H1 (cell line): ENCODE results near the gene SEC61B. TPM values are rescaled to one million over a fixed set of nuclear protein-coding genes. Genes with fewer than 3 reads are reported as not detected.

Experiments used
- CTCF ChIA-PET: fragments of 300-600 bp; sonication (Branson Sonifier 250); formaldehyde crosslinking; loops from one replicate; lab custom pipeline; 2021; ENCODE audit not compliant: partially characterized antibody; lab: Charles Lee
- POLR2A ChIA-PET: fragments of 300-600 bp; sonication (Branson Sonifier 250); formaldehyde crosslinking; loops from one replicate; lab custom pipeline; 2021; ENCODE audit warnings: inconsistent platforms; ENCODE audit not compliant: partially characterized antibody; lab: Charles Lee
- DNase-seq, 2 experiments: peaks; one replicate each; pipeline versions ENCODE4 v3.0.0 to v3.0.0-alpha.2; 2010 to 2022; ENCODE audit warnings: low spot score in 2 of 2, low read depth in 1 of 2, mixed read lengths in 1 of 2
- FAIRE-seq: peaks from 2 replicates; lab custom pipeline; 2011; peaks lifted over from hg19 to GRCh38; lab: Jason Lieb, UNC
- H2AFZ ChIP-seq: 2 replicates; pipeline ENCODE4 v1.8.1; 2012; ENCODE audit warnings: low read length, inconsistent platforms
- H2AK5ac ChIP-seq: 2 replicates; pipeline ENCODE4 v1.6.1; 2013; ENCODE audit warnings: low read depth, low read length
- H2BK120ac ChIP-seq: replicated peaks from 2 replicates; pipeline ENCODE3; 2013; ENCODE audit warnings: low read depth, low read length, inconsistent platforms
- H2BK12ac ChIP-seq: 2 replicates; pipeline ENCODE4 v1.6.1; 2013; ENCODE audit warnings: low read depth, low read length
- H2BK15ac ChIP-seq: 2 replicates; pipeline ENCODE4 v1.6.1; 2013; ENCODE audit warnings: low read length
- H2BK20ac ChIP-seq: 2 replicates; pipeline ENCODE4 v1.6.1; 2013; ENCODE audit warnings: low read length
- H2BK5ac ChIP-seq: 2 replicates; pipeline ENCODE4 v1.6.1; 2013; ENCODE audit warnings: low read depth, low read length
- H3K14ac ChIP-seq: 2 replicates; pipeline ENCODE4 v1.6.1; 2013; ENCODE audit warnings: inconsistent platforms; ENCODE audit not compliant: insufficient read length
- H3K18ac ChIP-seq: 2 replicates; pipeline ENCODE4 v1.6.1; 2013; ENCODE audit warnings: low read length; ENCODE audit errors: extremely low read depth
- H3K23ac ChIP-seq: 2 replicates; pipeline ENCODE4 v1.6.1; 2013; ENCODE audit warnings: inconsistent platforms; ENCODE audit not compliant: insufficient read length
- H3K23me2 ChIP-seq: 2 replicates; pipeline ENCODE4 v1.6.1; 2013; ENCODE audit warnings: low read depth, low read length
- H3K27ac ChIP-seq: 2 replicates; pipeline ENCODE4 v1.6.1; 2011; ENCODE audit warnings: low read depth, low read length, inconsistent platforms
- H3K27me3 ChIP-seq, 4 experiments: replicated peaks in 1 of 4; 1 replicate in 1 of 4; 2 replicates in 3 of 4; pipeline versions ENCODE4 v1.6.1 to v1.8.1; 2011 to 2013; ENCODE audit warnings: low read length in 3 of 4, mild to moderate bottlenecking in 3 of 4, inconsistent platforms in 2 of 4, mixed read lengths in 2 of 4, moderate library complexity in 1 of 4; ENCODE audit not compliant: control insufficient read depth in 3 of 4, insufficient read depth in 3 of 4; ENCODE audit errors: extremely low read depth in 1 of 4
- H3K36me3 ChIP-seq, 4 experiments: 2 replicates each; pipeline versions ENCODE4 v1.6.1 to v1.8.1; 2011 to 2013; ENCODE audit warnings: mild to moderate bottlenecking in 4 of 4, low read length in 3 of 4, moderate library complexity in 2 of 4, control low read depth in 1 of 4, inconsistent platforms in 1 of 4; ENCODE audit not compliant: insufficient read depth in 4 of 4, control insufficient read depth in 2 of 4
- H3K4ac ChIP-seq: replicated peaks from 2 replicates; pipeline ENCODE3; 2013; ENCODE audit warnings: low read length, low read depth, mixed read lengths, inconsistent platforms; ENCODE audit not compliant: insufficient read length
- H3K4me1 ChIP-seq, 4 experiments: replicated peaks in 1 of 4; 1 replicate in 1 of 4; 2 replicates in 3 of 4; pipeline versions ENCODE4 v1.6.1 to v1.8.1; 2011 to 2013; ENCODE audit warnings: low read length in 3 of 4, inconsistent platforms in 2 of 4, mixed read lengths in 1 of 4; ENCODE audit not compliant: insufficient read depth in 4 of 4, control insufficient read depth in 3 of 4
- H3K4me2 ChIP-seq, 2 experiments: 2 replicates each; pipeline versions ENCODE4 v1.6.1 to v1.8.1; 2011 to 2013; ENCODE audit warnings: low read depth in 2 of 2, low read length in 2 of 2, control low read depth in 1 of 2, inconsistent platforms in 1 of 2, mild to moderate bottlenecking in 1 of 2; ENCODE audit not compliant: insufficient read depth in 1 of 2
- H3K4me3 ChIP-seq, 4 experiments: fragments of 200-600, 300-600 bp in 1 of 4; sonication (generic), shearing (Covaris generic), sonication (Bioruptor Twin) in 1 of 4; 2 replicates each; pipeline versions ENCODE4 v1.5.1 to v1.8.1; 2011 to 2016; ENCODE audit warnings: low read length in 4 of 4, low read depth in 3 of 4, control low read depth in 2 of 4, inconsistent platforms in 2 of 4, mild to moderate bottlenecking in 2 of 4, mixed read lengths in 1 of 4, moderate library complexity in 1 of 4; ENCODE audit not compliant: insufficient read depth in 2 of 4; ENCODE audit errors: extremely low read depth in 1 of 4
- H3K56ac ChIP-seq: replicated peaks from 2 replicates; pipeline ENCODE3; 2013; ENCODE audit warnings: low read depth, mild to moderate bottlenecking, mixed read lengths, low read length, inconsistent platforms; ENCODE audit not compliant: insufficient read length
- H3K79me1 ChIP-seq: 2 replicates; pipeline ENCODE4 v1.6.1; 2013; ENCODE audit warnings: low read depth, low read length, control low read depth
- H3K79me2 ChIP-seq, 2 experiments: 2 replicates each; pipeline versions ENCODE4 v1.6.1 to v1.8.1; 2012 to 2013; ENCODE audit warnings: low read length in 2 of 2, mild to moderate bottlenecking in 2 of 2, inconsistent platforms in 1 of 2; ENCODE audit not compliant: insufficient read depth in 2 of 2, control insufficient read depth in 1 of 2
- H3K9ac ChIP-seq, 4 experiments: replicated peaks in 1 of 4; 1 replicate in 1 of 4; 2 replicates in 3 of 4; pipeline versions ENCODE4 v1.6.1 to v1.8.1; 2011 to 2013; ENCODE audit warnings: low read depth in 3 of 4, low read length in 3 of 4, control low read depth in 2 of 4, mild to moderate bottlenecking in 2 of 4, moderate library complexity in 2 of 4, inconsistent platforms in 1 of 4; ENCODE audit errors: extremely low read depth in 1 of 4
- H3K9me3 ChIP-seq, 2 experiments: 2 replicates each; pipeline versions ENCODE4 v1.6.1 to v1.8.1; 2012 to 2013; ENCODE audit warnings: mild to moderate bottlenecking in 2 of 2, moderate library complexity in 2 of 2, control low read depth in 1 of 2, inconsistent platforms in 1 of 2, low read depth in 1 of 2, low read length in 1 of 2, mixed read lengths in 1 of 2; ENCODE audit not compliant: insufficient read depth in 2 of 2
- H4K20me1 ChIP-seq, 2 experiments: replicated peaks in 1 of 2; 2 replicates each; pipeline versions ENCODE3 to v1.8.1; 2011 to 2013; ENCODE audit warnings: inconsistent platforms in 2 of 2, low read length in 2 of 2, mild to moderate bottlenecking in 1 of 2; ENCODE audit not compliant: insufficient read depth in 2 of 2, control insufficient read depth in 1 of 2
- H4K5ac ChIP-seq: 2 replicates; pipeline ENCODE4 v1.6.1; 2013; ENCODE audit warnings: low read length, low read depth, mixed read lengths, inconsistent platforms; ENCODE audit not compliant: insufficient read length
- H4K8ac ChIP-seq: 2 replicates; pipeline ENCODE4 v1.8.0; 2013; ENCODE audit warnings: mild to moderate bottlenecking, moderate library complexity, low read length, inconsistent platforms; ENCODE audit not compliant: insufficient read depth; ENCODE audit errors: extremely low read depth
- H4K91ac ChIP-seq: replicated peaks from 2 replicates; pipeline ENCODE3; 2013; ENCODE audit warnings: low read length, mixed read lengths, inconsistent platforms; ENCODE audit not compliant: insufficient read length
- CBX8 ChIP-seq: fragments of 300-800, 300-1000 bp; sonication (generic); IDR thresholded peaks from 2 replicates; pipeline ENCODE4 v1.7.1; 2016; ENCODE audit warnings: low read depth, low read length, borderline replicate concordance
- CHD1 ChIP-seq: IDR thresholded peaks from 2 replicates; pipeline ENCODE4 v1.6.1; 2012; ENCODE audit warnings: low read depth, low read length, improper control_type of control experiment
- CTBP2 ChIP-seq: IDR thresholded peaks from 2 replicates; pipeline ENCODE4 v1.7.0; 2011; ENCODE audit warnings: borderline replicate concordance, mild to moderate bottlenecking, moderate library complexity, mixed read lengths, low read length; ENCODE audit not compliant: insufficient read depth, insufficient read length
- CTCF ChIP-seq, 3 experiments: IDR thresholded peaks; 1 replicate in 2 of 3; 2 replicates in 1 of 3; pipeline versions ENCODE4 v1.5.1 to v1.6.1; 2011; ENCODE audit warnings: low read length in 3 of 3, mild to moderate bottlenecking in 3 of 3, inconsistent platforms in 2 of 3, low read depth in 1 of 3, moderate library complexity in 1 of 3; ENCODE audit not compliant: insufficient read depth in 1 of 3; ENCODE audit errors: control extremely low read depth in 1 of 3
- EGR1 ChIP-seq: IDR thresholded peaks from 2 replicates; pipeline ENCODE4 v1.6.1; 2011; ENCODE audit warnings: low read depth, low read length, borderline replicate concordance
- EZH2 ChIP-seq: fragments of 200-600 bp; sonication (generic); IDR thresholded peaks from 2 replicates; pipeline ENCODE4 v1.7.1; 2012; ENCODE audit warnings: low read depth, mild to moderate bottlenecking, moderate library complexity, low read length, inconsistent platforms; ENCODE audit not compliant: severe bottlenecking
- GTF2F1 ChIP-seq: IDR thresholded peaks from 2 replicates; pipeline ENCODE4 v1.6.1; 2012; ENCODE audit warnings: low read depth, low read length, improper control_type of control experiment, borderline replicate concordance
- KDM1A ChIP-seq: fragments of 200-600, 300-600 bp; sonication (generic); IDR thresholded peaks from 2 replicates; pipeline ENCODE4 v1.7.1; 2016; ENCODE audit warnings: mild to moderate bottlenecking, low read length, borderline replicate concordance
- PHF8 ChIP-seq: fragments of 200-600 bp; sonication (generic); conservative IDR thresholded peaks from 2 replicates; pipeline ENCODE4 v1.7.1; 2012; ENCODE audit warnings: low read depth, mild to moderate bottlenecking, inconsistent platforms, low read length, moderate library complexity
- POU5F1 ChIP-seq: IDR thresholded peaks from 2 replicates; pipeline ENCODE4 v1.6.1; 2011; ENCODE audit warnings: low read depth, mild to moderate bottlenecking, low read length, moderate library complexity
- RAD21 ChIP-seq, 2 experiments: IDR thresholded peaks in 1 of 2; conservative IDR thresholded peaks in 1 of 2; 2 replicates each; pipeline ENCODE4 v1.6.1; 2011; ENCODE audit warnings: low read depth in 2 of 2, low read length in 2 of 2, improper control_type of control experiment in 1 of 2, inconsistent platforms in 1 of 2, mild to moderate bottlenecking in 1 of 2, moderate library complexity in 1 of 2
- SP4 ChIP-seq: IDR thresholded peaks from 2 replicates; pipeline ENCODE4 v1.6.1; 2012; ENCODE audit warnings: low read length, inconsistent platforms
- TBP ChIP-seq: IDR thresholded peaks from 2 replicates; pipeline ENCODE4 v1.6.1; 2011; ENCODE audit warnings: low read depth, low read length, improper control_type of control experiment
- polyA plus RNA-seq, 7 experiments: library from polyadenylated mRNA; depleted of rRNA in 3 of 7; stranded (reverse) in 5 of 7; unstranded in 2 of 7; fragments of >200 nt in 5 of 7; fragments of 200-250 nt in 2 of 7; gene quantifications; 1 replicate in 5 of 7; 2 replicates in 1 of 7; 4 replicates in 1 of 7; pipeline versions ENCODE4 v1.2.1 to v1.2.3, GENCODE V29; 2011 to 2013; ENCODE audit warnings: missing spikeins in 2 of 7, mixed read lengths in 2 of 7
- total RNA-seq: library from RNA; stranded (reverse); fragmentation: NEBNext Ultra II Directional; extraction: Animal tissue kit (Norgen Biotek cat#: 25700); gene quantifications from 2 replicates; pipeline ENCODE4 v1.2.1, GENCODE V29; 2021

Gene SEC61B
- total and polyA plus RNA-seq, 2 of the 8 experiments (the other 6 are each of a cell fraction or from before 2014, with no cell fraction given): 155 to 379 TPM

DNA sequence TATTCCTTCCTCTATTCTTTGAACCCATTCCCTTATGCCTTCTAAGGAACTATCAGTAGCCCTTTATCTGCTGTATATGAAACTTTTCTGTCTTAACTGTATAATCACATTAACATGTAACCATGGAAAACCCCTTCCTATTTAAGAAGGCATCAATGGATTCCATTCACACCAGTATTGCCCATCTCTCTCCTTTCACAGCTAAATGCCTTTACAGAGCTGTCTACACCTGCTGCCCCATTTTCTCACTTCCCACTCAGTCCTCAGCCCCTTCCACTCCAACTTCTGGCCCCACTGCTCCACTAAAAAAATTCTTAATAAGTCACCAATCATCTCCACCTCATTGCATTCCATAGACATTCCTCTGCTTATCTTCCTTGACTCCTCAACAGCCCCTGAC lies 50.8 kb downstream of the SEC61B start:
- Histone ChIP-seq H3K23me2 (no peaks in the 10 kb centered on the region), H4K5ac (no peak overlapping the region), H3K79me2 (no peaks in the 10 kb centered on the region), H3K4me1 (no peaks in the 10 kb centered on the region), H3K23ac (no peak overlapping the region), H3K4me2 (no peak overlapping the region), H3K4ac (no peak overlapping the region), H3K36me3 (no peaks in the 10 kb centered on the region), H4K8ac (no peak overlapping the region), H2AK5ac (no peak overlapping the region), H2AFZ (no peak overlapping the region), H2BK5ac (no peak overlapping the region), H4K20me1 (no peaks in the 10 kb centered on the region), H2BK120ac (no peak overlapping the region), H3K56ac (no peak overlapping the region), H3K27me3 (no peaks in the 10 kb centered on the region), H3K4me3 (no peak overlapping the region), H3K9me3 (no peaks in the 10 kb centered on the region), H3K14ac (no peak overlapping the region), H2BK12ac (no peak overlapping the region), H3K9ac (no peak overlapping the region), H3K27ac (no peak overlapping the region), H2BK20ac (no peak overlapping the region), H4K91ac (no peak overlapping the region), H2BK15ac (no peak overlapping the region), H3K18ac (no peak overlapping the region), H3K79me1 (no peaks in the 10 kb centered on the region)
- DNase-seq (no peak), FAIRE-seq (no peak)
- POLR2A ChIA-PET: no interaction called here
- CTCF ChIA-PET: interaction anchor here (1.3 kb wide), 1 partner anchor 14 kb away, joined by 3 read pairs; no protein-coding TSS in a partner anchor
- no peak for TF ChIP-seq EGR1
- no peak for TF ChIP-seq PHF8
- TF ChIP-seq EZH2: no peak
- no peak for TF ChIP-seq RAD21 (IDR thresholded peaks at IDR 0.05 in 1 of 2, conservative IDR thresholded peaks at IDR 0.05 in 1 of 2; ENCODE audit: low read depth in 2 of 2, low read length in 2 of 2)
- TF ChIP-seq SP4: no peak
- TF ChIP-seq CHD1: no peak
- no peak for TF ChIP-seq CTCF (IDR thresholded peaks at IDR 0.05; ENCODE audit: control extremely low read depth in 1 of 3, insufficient read depth in 1 of 3, low read depth in 1 of 3, low read length in 3 of 3)
- TF ChIP-seq CTBP2: no peak
- no peak for TF ChIP-seq TBP
- no peak for TF ChIP-seq GTF2F1
- TF ChIP-seq POU5F1: no peak
- no peak for TF ChIP-seq CBX8
- TF ChIP-seq KDM1A: no peak
